GM19240 (cell line): ENCODE results near the gene GPALPP1.
"Not testable (repeated sequence)": the region's sequence is repeated elsewhere in the genome, so short reads cannot be mapped to it uniquely, and the experiment has no call there.

Experiments
- DNase-seq: peaks from one replicate; pipeline ENCODE4 v3.0.0; 2011; ENCODE audit warnings: low spot score; ENCODE audit not compliant: insufficient read length

The GPALPP1 gene

DNA sequence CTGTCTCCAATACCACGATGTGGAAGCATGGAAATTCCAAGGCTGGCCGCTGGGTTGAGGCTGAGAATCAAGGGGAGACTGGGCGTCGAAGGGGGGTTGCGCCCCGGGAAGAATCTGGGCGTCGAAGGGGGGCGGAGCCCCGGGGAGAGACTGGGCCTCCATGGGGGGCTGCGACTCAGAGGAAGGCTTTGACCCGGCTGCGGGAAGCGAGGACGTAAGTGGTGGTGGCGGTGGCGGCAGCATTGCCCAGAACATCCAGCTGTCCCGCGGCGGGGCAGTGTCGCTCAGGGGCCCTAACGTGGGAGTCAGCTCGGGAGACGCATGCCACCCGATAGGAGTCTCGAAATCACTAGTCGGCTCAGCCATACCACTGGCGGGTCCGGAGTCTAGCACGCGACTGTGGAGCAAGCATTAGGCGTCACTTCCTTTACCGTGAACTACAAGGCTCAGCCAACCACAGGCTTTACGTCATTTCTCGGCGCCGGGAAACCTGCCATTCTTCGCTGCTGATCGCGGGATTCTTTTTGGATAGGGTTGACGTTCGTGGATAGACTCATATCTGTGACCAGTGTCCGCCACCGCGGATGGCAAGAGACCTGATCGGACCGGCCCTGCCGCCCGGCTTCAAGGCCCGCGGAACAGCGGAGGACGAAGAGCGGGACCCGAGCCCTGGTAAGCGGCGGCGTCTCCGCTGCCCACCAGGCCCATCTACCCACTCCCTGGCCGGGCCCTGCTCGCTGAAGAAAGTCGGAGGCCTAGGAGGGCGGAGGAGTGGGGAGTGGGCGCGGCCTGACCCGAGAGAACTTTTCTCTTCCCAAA lies at the start of gene GPALPP1, which contains the start of gene NUFIP1:
Gene GPALPP1 (plus strand): TSS at position 468 of the 819 bp plus-strand sequence. CDS start 117 bp downstream, at position 585.
Gene NUFIP1 (minus strand): TSS at position 401 of the 819 bp plus-strand sequence. CDS start 35 bp downstream, at position 366.
- peak; percentile 82 for DNase-seq

GRCh38 chr13:44943411-44943810 lies 45.9 kb upstream of the GPALPP1 start:
- DNase-seq = not testable (repeated sequence)

DNA sequence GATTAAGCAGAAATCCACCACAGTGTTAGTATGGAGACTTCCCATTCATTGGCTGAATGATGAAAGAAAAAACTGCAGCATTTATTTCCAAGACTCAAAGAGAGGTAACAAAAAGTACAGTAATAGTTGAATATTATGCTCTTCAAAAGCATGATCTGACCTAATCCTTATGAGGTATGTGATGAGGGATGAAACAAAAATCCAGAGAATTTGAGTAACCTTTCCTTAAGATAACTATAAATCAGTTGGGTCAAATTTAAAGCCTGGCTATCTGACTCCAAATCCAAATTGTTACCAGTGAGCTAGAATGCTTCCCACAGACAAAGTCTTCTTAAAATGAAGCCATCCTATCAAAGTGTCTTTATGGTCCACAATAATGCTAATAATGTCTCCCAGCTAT lies 38.2 kb upstream of the GPALPP1 start:
- no peak for DNase-seq

- DNase-seq = no peak
Measured at GRCh38 chr13:44952671-44953070, 36.7 kb upstream of the GPALPP1 start.

- no peak for DNase-seq
Measured at GRCh38 chr13:44954224-44954623, 35.1 kb upstream of the GPALPP1 start.

DNA sequence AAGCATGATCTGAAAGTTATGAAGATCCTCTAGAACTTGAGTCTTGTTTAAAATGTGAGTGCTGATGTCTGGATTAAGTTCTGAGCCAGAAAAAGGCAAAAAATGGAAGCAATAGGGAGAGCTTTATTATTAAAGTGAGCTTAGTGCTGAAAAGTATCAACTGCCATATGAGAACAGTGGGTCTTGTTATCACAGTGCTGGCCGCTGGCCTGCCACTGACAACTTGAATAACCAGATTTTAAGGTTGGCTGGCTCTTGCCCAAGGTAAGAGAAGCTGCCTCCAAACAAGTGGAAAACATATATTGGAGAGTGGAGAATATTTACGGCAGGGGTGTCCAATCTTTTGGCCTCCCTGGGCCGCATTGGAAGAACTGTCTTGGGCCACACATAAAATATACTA lies 33.9 kb upstream of the GPALPP1 start:
- DNase-seq = no peak

DNA sequence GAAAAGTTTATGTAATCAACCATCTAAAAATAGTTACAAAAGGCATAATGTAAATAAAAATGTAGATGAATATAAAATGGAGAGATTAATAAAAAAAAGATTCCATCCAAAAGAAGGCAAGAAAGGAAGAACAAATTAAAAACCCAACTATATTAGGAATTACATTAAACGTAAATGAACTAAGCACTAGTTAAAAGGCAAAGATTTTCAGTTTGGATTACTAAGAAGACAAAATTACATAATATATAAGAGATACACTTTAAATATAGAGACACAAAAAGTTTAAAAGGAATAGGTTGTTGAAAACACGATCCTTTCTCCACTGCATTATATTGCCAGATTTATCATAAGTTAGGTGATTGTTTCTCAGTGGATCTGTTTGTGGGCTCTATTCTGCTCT lies 27.3 kb upstream of the GPALPP1 start:
- DNase-seq = no peak

GRCh38 chr13:44967704-44968433 lies 21.5 kb upstream of the GPALPP1 start:
- DNase-seq = no peak

DNA sequence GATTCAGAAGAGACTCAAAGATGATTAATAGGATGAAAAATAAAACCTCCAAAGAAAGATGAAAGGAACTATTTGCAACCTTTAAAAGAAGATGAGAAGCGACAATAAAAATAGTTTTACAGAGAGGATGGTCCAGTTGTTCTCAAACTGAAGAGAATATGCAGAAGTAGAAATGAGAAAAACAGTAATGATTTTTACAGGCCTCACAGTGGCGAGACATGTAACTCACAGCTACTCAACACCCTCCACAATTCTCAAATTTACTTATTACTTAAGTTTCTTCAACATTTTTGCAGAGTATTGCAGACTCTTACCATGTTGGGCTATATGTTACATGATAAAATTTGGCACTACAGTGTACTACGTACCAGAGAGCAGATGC lies 20.9 kb upstream of the GPALPP1 start:
- DNase-seq = no peak

DNA sequence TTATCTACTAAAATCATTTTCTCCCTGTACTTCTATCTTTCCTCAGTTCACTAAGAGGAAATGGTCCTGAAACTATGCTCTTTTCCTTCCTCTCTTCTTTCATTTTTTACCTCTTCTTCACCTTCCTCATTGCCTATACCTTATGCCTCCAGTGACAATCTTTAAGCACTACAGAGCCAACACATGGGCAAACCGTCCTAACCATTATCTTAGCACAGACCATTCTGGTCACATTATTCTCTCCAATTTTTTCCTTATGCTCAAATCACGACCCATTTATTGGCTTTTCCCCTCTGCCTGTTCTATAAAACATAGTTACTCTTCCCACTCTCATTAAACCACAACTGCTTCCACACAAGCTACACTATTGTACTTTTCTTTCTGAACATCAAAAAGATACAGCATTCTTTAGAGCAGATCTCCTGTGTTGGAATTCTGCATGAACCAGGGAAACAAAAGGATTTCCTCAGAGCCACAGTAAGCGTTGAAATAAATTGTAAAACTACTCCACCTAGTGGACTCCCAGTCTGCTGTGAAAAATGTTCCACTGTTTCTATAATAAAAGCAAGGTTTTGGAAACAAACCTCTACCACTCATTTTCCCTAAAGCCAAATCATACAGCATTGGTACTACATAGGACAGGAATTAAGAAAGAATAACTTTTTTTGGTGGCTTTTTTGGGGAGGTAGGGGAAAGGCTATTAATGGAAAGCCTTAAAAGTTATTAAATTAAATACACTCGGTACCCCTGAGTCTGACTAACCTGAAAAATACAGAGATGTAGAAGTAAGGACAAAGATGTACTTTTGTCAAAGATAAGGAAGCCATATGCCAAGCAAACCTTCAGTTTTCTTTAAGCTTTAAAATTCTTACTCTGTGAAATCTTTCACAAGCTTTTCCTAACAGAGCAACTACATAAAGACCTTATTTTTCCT lies 19.5 kb upstream of the GPALPP1 start:
- no peak for DNase-seq

DNA sequence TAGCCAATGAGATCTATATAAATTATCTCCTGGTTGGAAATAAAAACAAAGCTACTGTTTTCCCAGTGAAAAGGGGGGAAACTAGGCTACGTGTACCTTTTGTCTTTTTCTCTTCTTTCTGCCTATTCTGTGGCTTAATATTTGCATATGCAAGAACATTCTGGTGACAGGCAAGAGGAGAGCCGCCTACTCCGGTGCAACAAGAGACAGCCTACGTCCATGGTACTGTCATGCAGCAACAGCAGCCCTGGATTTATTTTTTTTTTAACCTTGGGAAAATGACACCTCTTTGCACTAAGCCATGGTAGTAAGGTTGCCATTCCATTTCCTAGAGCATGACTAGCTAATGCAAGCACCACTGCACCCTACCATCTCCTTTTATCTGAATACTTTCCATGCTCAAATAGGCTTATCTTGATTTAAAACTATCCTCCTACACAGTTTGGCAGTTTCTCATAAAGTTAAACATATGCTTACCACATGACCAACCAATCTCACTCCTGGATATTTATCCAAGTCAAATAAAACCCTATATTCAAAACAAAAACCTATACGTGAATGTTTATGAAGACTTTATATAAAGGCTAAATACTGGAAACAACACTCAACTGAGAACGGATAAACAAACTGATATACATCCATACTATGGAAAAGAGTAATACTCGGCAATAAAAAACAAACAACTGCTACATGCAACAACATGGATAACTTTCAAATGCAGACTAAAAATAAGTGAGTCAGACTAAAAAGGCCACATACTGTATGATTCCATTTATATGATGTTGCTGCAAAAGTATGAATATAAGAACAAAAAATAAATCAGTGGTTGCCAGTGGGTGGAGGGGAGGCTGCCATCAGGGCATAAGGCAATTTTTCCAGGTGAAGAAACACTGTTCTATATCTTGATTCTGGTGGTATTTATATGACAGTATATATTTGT lies 17.4 kb upstream of the GPALPP1 start:
- no peak for DNase-seq

GRCh38 chr13:44972956-44973581 lies 16.3 kb upstream of the GPALPP1 start:
- no peak for DNase-seq

DNA sequence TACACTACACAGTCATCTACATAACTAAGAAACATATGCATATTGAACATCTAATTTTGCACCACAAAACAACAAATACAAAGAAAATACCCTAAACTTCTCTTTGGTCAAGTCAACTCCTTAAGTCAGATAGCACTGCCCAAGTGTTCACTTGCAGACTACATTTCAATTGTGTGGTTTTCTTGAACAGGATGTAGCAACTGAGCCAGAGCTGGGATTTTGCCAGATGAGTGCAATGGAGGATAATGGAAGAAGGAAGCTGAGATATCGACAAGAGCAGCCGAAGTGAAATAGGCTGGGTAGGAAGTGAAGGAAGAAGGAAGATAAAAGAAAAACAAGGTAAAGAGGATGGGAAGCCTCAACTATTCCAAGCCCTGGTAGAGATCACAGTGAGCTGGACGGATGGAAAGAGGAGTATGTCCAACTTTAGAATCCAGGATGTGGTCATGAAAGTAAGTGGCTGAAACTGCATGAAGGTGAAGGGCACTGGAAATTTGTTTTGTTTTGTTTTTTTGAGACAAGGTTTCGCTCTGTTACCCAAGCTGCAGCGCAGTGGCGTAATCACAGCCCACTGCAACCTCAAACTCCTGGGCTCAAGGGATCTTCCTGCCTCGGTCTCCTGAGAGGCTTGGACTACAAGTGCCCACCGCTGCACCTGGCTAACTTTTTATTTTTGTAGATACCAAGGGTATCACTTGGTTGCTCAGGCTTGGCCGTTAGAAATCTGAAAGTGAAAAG lies 15.1 kb upstream of the GPALPP1 start:
- DNase-seq = no peak

DNA sequence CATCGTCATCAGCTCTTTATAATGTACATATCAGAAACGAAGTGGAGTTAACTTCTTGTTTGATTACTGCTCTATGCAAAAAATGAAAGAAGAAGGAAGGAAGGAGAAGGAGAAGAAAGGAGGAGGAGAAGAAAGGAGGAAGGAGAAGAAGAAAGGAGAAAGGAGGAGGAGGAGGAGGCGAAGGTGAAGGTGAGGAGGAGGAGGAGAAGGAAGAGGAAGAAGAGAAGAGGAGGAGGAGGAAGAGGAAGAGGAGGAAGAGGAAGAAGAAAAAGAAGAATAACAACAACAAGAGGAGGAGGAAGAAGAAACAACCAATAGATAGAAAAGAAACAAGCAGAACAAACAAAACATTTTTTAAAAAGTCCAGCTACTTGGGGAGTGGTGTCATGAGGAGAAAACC lies 13.1 kb upstream of the GPALPP1 start:
- no peak for DNase-seq

DNA sequence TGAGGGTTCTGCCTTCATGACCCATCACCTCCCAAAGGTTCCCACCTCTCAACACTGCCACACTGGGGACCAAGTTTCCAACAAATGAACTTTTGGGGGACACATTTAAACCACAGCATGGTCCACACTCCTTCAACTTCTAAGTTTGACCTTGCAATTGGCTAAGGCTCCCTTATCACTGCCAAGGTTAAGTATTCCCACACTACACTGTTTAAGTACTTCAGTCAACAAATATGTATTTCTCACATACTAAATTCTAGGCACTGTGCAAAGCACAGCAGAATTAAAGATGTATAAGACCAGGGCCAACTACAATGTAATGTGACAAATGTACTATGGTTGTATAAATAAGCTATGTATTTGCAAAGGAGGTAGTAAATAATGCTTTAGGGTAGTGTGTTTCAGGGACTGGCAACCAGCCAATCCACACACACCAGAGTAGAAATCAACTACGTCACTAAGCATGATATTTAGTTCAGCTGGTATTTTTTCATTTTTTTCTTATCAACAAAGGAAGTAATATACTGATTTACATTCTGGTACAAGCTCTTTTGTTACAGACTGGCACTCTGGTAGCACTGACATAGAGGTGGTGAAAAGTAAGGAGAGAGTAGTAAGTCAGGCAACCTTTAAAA lies 12.3 kb upstream of the GPALPP1 start:
- DNase-seq = no peak

- no peak for DNase-seq
Measured at GRCh38 chr13:44978328-44978727, 11.0 kb upstream of the GPALPP1 start.

GRCh38 chr13:44989941-44990340 lies 603 bp downstream of the GPALPP1 start:
- DNase-seq = no peak

DNA sequence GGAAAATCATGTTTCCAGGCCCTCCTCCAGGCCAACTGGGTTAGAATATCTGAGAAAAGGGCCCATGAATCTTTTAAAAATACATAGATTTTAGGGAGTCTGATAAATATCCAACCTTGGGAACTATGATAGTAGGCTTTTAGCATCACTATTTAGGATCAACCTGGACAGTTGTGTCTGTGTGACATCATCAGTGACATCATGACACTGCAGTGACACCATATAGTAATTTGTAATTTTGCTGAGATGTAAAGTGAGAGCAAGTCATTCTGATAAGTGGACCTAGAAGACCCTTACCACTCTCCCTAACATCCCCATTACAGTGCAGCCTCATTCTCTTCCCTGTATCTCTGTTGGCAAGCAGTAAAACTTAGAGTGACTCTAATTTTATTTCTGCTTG lies 14.1 kb downstream of the GPALPP1 start:
- no peak for DNase-seq

DNA sequence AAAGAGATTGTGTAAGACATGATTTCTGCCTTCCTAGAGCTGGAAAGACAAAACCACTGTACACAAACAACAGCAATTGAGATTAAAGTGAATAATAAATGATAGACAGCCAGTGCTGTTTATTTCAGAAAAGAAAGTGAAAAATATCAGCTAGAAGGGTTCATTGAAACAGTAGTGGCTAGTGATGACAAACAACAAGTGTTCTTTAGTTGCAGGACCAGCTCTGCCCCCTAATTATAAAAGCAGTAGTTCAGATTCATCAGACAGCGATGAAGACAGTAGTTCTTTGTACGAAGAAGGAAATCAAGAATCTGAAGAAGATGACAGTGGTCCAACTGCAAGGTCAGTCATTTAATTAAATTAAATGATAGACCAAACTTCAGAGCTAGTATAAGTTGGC lies 14.8 kb downstream of the GPALPP1 start:
- DNase-seq = no peak
